GM18909 (cell line): ENCODE measurements around the gene SCFD2.
"Not testable (repeated sequence)": the region's sequence is repeated elsewhere in the genome, so short reads cannot be mapped to it uniquely, and the experiment has no call there.

Source experiments
- ATAC-seq: cut with Tn5 transposase; IDR thresholded peaks from one replicate; pipeline ENCODE4 v1.9.1; 2021; ENCODE audit warnings: mild to moderate bottlenecking; ENCODE audit not compliant: unreplicated experiment, poor library complexity

Gene SCFD2

GRCh38 chr4:53365486-53366300 is at the start of gene SCFD2:
Gene SCFD2, minus strand, starts transcription at chr4:53366061.
- peak; percentile 98 for ATAC-seq

GRCh38 chr4:53409479-53409878 is 43.6 kb upstream of the SCFD2 start:
- not testable (repeated sequence) for ATAC-seq

GRCh38 chr4:53380221-53380620 is 14.4 kb upstream of the SCFD2 start:
- ATAC-seq: no peak

- ATAC-seq: peak; percentile 47
Observed at GRCh38 chr4:53378171-53378482, 12.3 kb upstream of the SCFD2 start.

- ATAC-seq: peak; percentile 91
Observed at GRCh38 chr4:53377319-53378170, 11.7 kb upstream of the SCFD2 start, which contains the start of gene FIP1L1. Gene FIP1L1, plus strand, starts transcription at chr4:53377641. Its CDS starts 198 bp downstream, at chr4:53377839.

GRCh38 chr4:53376900-53377299 is 11.0 kb upstream of the SCFD2 start:
- no peak for ATAC-seq

- no peak for ATAC-seq
Observed at GRCh38 chr4:53374777-53375258, 9.0 kb upstream of the SCFD2 start.

GRCh38 chr4:53371843-53372521 is 6.1 kb upstream of the SCFD2 start:
- ATAC-seq: no peak

GRCh38 chr4:53371049-53371448 is 5.2 kb upstream of the SCFD2 start:
- no peak for ATAC-seq

GRCh38 chr4:53367721-53368120 is 1.9 kb upstream of the SCFD2 start:
- ATAC-seq: no peak

- ATAC-seq: peak; percentile 15
Observed at GRCh38 chr4:53366301-53366716, 448 bp upstream of the SCFD2 start.

- peak; percentile 23 for ATAC-seq
Observed at GRCh38 chr4:53365121-53365485, 758 bp downstream of the SCFD2 start.

GRCh38 chr4:53364624-53365023 is 1.2 kb downstream of the SCFD2 start:
- no peak for ATAC-seq

- no peak for ATAC-seq
Observed at GRCh38 chr4:53362093-53362492, 3.8 kb downstream of the SCFD2 start.

GRCh38 chr4:53361451-53361850 is 4.4 kb downstream of the SCFD2 start:
- ATAC-seq: no peak

- ATAC-seq: no peak
Observed at GRCh38 chr4:53355930-53356521, 9.8 kb downstream of the SCFD2 start.

GRCh38 chr4:53354012-53354722 is 11.7 kb downstream of the SCFD2 start:
- ATAC-seq: no peak

- no peak for ATAC-seq
Observed at GRCh38 chr4:53349091-53349491, 16.8 kb downstream of the SCFD2 start.

- ATAC-seq: no peak
Observed at GRCh38 chr4:53348046-53348445, 17.8 kb downstream of the SCFD2 start.
